Esophagus squamous epithelium (tissue), 4 donors: ENCODE data around the gene LCOR.

Experiments
- CTCF ChIP-seq, 6 experiments: fragments of 450-650 bp in 4 of 6; fragments of 200-600 bp in 2 of 6; sonication (generic) in 2 of 6; IDR thresholded peaks; one replicate each; pipeline ENCODE4 v1.5.1; 2016 to 2019; ENCODE audit warnings: antibody characterized with exemption in 6 of 6, mild to moderate bottlenecking in 4 of 6, moderate library complexity in 4 of 6
- POLR2A ChIP-seq, 4 donors: fragments of 450-650 bp; IDR thresholded peaks; one replicate each; pipeline ENCODE4 v1.6.1; 2017; ENCODE audit warnings: antibody characterized with exemption in 4 of 4, mild to moderate bottlenecking in 4 of 4, moderate library complexity in 3 of 4

GRCh38 chr10:97042081-97042480 is 210.0 kb downstream of the LCOR start:
- no peak for TF ChIP-seq CTCF (IDR thresholded peaks at IDR 0.05)
- TF ChIP-seq POLR2A (IDR thresholded peaks at IDR 0.05) = no peak
